HepG2 (cell line): ENCODE results near the gene UBXN2A. TPM values are rescaled to one million over a fixed set of nuclear protein-coding genes. Genes with fewer than 3 reads are reported as not detected.

Experiments used
- BRD4 ChIP-seq: sonication (generic); formaldehyde crosslinking; IDR thresholded peaks from 2 replicates; pipeline ENCODE4 v1.4.0; 2020; ENCODE audit warnings: missing genetic modification reagents
- EEA1 ChIP-seq: sonication (generic); formaldehyde crosslinking; IDR thresholded peaks from 2 replicates; pipeline ENCODE4 v1.5.1; 2020; ENCODE audit warnings: mild to moderate bottlenecking, missing genetic modification reagents, borderline replicate concordance
- KLF6 ChIP-seq: IDR thresholded peaks from 2 replicates; pipeline ENCODE4 v1.8.0; 2016; ENCODE audit warnings: missing biosample characterization, missing genetic modification reagents
- MEF2D ChIP-seq: sonication (generic); formaldehyde crosslinking; IDR thresholded peaks from 2 replicates; pipeline ENCODE4 v1.5.1; 2020; ENCODE audit warnings: mild to moderate bottlenecking, missing genetic modification reagents
- MEIS1 ChIP-seq: sonication (generic); formaldehyde crosslinking; IDR thresholded peaks from 2 replicates; pipeline ENCODE4 v1.9.0; 2021; ENCODE audit warnings: mild to moderate bottlenecking, missing genetic modification reagents, moderate library complexity, borderline replicate concordance
- MXD4 ChIP-seq: IDR thresholded peaks from 2 replicates; pipeline ENCODE4 v1.6.1; 2016; ENCODE audit warnings: mild to moderate bottlenecking, missing biosample characterization, missing genetic modification reagents
- NCOA2 ChIP-seq: sonication (generic); formaldehyde crosslinking; IDR thresholded peaks from 2 replicates; pipeline ENCODE4 v1.8.0; 2022; ENCODE audit warnings: inconsistent platforms
- SMAD1 ChIP-seq: sonication (generic); formaldehyde crosslinking; IDR thresholded peaks from 2 replicates; pipeline ENCODE4 v1.4.0; 2020; ENCODE audit warnings: missing genetic modification reagents, low read depth, mild to moderate bottlenecking, borderline replicate concordance
- SOX5 ChIP-seq: IDR thresholded peaks from 2 replicates; pipeline ENCODE4 v1.6.1; 2016; ENCODE audit warnings: borderline replicate concordance
- ZFP62 ChIP-seq: sonication (generic); formaldehyde crosslinking; IDR thresholded peaks from 2 replicates; pipeline ENCODE4 v1.4.0; 2020; ENCODE audit warnings: missing genetic modification reagents
- ZNF121 ChIP-seq: sonication (generic); formaldehyde crosslinking; IDR thresholded peaks from 2 replicates; pipeline ENCODE4 v1.5.0; 2020; ENCODE audit warnings: mild to moderate bottlenecking, missing genetic modification reagents
- ZNF234 ChIP-seq: sonication (generic); formaldehyde crosslinking; conservative IDR thresholded peaks from 2 replicates; pipeline ENCODE4 v1.5.1; 2020; ENCODE audit warnings: mild to moderate bottlenecking, missing genetic modification reagents
- ZNF468 ChIP-seq: sonication (generic); formaldehyde crosslinking; IDR thresholded peaks from 2 replicates; pipeline ENCODE4 v1.8.0; 2022; ENCODE audit warnings: mild to moderate bottlenecking, moderate library complexity, missing genetic modification reagents
- ZNF496 ChIP-seq: sonication (generic); formaldehyde crosslinking; IDR thresholded peaks from 2 replicates; pipeline ENCODE4 v1.8.1; 2023; ENCODE audit warnings: mild to moderate bottlenecking, moderate library complexity, missing genetic modification reagents; ENCODE audit not compliant: insufficient replicate concordance
- ZNF724P ChIP-seq: sonication (generic); formaldehyde crosslinking; IDR thresholded peaks from 2 replicates; pipeline ENCODE4 v1.8.0; 2022; ENCODE audit warnings: missing genetic modification reagents, borderline replicate concordance
- ZNF775 ChIP-seq: sonication (generic); formaldehyde crosslinking; IDR thresholded peaks from 2 replicates; pipeline ENCODE4 v1.4.0; 2020; ENCODE audit warnings: missing genetic modification reagents, mild to moderate bottlenecking, moderate library complexity, borderline replicate concordance
- polyA plus RNA-seq, 8 experiments: library from polyadenylated mRNA; depleted of rRNA in 3 of 8; stranded (reverse) in 7 of 8; unstranded in 1 of 8; fragments of >200 nt; fragmentation: Illumina TruSeq in 4 of 8; extraction: Trizol in 4 of 8; gene quantifications; 2 replicates each; pipeline versions ENCODE4 v1.2.1 to v1.2.3, GENCODE V29; 2011 to 2016; ENCODE audit warnings: low read depth in 4 of 8, missing spikeins in 1 of 8, mixed read lengths in 1 of 8; ENCODE audit not compliant: insufficient read depth in 1 of 8
- total RNA-seq, 5 experiments: library from RNA; depleted of rRNA; stranded (reverse); fragments of >200 nt; fragmentation: Illumina TruSeq; extraction: Trizol; gene quantifications; 2 replicates each; pipeline ENCODE4 v1.2.3, GENCODE V29; 2016; ENCODE audit warnings: low read depth in 1 of 5
- TF ChIP-seq, protein P1 (sequence below): sonication (generic); formaldehyde crosslinking; IDR thresholded peaks from 2 replicates; pipeline ENCODE4 v1.8.0; 2022; ENCODE audit warnings: missing genetic modification reagents, mild to moderate bottlenecking, inconsistent platforms, borderline replicate concordance
- TF ChIP-seq, protein P2 (sequence below): sonication (generic); formaldehyde crosslinking; IDR thresholded peaks from 2 replicates; pipeline ENCODE4 v1.5.1; 2020; ENCODE audit warnings: mild to moderate bottlenecking, missing genetic modification reagents, moderate library complexity
- TF ChIP-seq, protein P3 (sequence below): sonication (generic); formaldehyde crosslinking; IDR thresholded peaks from 2 replicates; pipeline ENCODE4 v1.4.0; 2020; ENCODE audit warnings: missing genetic modification reagents, borderline replicate concordance
- TF ChIP-seq, protein P4 (sequence below): sonication (generic); formaldehyde crosslinking; IDR thresholded peaks from 2 replicates; pipeline ENCODE4 v1.4.0; 2020; ENCODE audit warnings: missing genetic modification reagents

The UBXN2A gene
- total and polyA plus RNA-seq, 2 of the 13 experiments (the other 11 are each of a cell fraction or from before 2014, with no cell fraction given): 8.3 to 20.9 TPM

DNA sequence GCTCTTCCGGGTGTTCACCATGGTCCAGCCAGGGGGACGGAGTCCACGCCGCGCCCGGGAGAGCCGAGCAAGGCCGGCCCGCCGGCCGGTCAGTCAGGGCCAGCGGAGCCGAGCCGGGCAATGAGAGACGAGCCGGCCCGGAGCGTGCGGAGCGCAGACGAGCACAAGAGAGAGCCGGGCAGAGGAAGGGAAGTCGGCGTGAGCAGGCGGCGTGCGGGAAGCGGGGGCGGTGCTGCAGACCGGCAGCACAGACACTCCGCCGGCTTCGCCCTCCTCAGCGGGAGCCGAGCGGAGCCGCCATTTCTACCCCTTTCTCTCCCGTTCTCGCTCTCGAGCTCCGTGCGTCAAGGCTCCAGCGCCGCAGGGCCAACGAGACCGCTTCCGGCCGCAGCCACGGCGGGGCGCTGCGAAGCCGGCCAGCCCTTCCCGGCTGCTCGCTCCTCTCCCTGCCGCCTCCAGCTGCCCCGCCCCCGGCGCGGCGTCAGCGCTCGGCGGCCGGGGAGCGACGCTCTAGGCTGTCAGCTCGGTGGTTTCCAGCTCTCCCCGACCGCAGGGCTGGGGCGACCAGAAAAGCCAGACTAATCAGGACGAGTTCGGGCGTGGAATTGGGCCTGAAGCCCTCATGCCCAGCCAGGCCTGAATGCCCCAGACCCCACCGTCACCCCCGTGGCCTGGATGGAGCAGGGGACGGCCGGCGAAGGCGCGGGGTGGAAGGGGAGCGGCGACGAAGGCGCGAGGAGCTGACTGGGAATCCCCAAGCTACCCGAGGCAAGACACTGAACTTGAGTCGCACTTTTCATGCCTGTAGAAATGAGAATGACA lies 13.3 kb upstream of the UBXN2A start, which contains the start of gene ATAD2B (continued):
- TF ChIP-seq, protein P1, sequence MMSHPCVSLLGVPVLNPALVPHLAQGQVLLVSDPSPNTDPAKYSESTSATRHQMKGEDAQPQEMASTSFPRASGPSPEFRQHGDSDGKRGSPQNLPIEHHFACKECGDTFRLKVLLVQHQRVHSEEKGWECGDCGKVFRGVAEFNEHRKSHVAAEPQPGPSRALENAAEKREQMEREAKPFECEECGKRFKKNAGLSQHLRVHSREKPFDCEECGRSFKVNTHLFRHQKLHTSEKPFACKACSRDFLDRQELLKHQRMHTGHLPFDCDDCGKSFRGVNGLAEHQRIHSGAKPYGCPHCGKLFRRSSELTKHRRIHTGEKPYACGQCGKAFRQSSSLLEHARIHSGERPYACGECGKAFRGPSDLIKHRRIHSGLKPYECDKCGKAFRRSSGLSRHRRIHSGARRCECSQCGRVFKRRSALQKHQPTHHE (CRISPR knock-in tag): peak; percentile 94
- TF ChIP-seq ZNF468 (CRISPR knock-in tag) (0 out of 2 replicates have a peak, but pooled peaks have one; percentile 38), NCOA2 (CRISPR knock-in tag) (no peak; the same call in none of the 2 replicates), MXD4 (peak; percentile 78), MEIS1 (CRISPR knock-in tag) (no peak; the same call in 1 of the 2 replicates), ZNF775 (no peak), BRD4 (CRISPR knock-in tag) (peak; percentile 75; the same call in 1 of the 2 replicates), ZFP62 (0 out of 2 replicates have a peak, but pooled peaks have one; percentile 12), MEF2D (CRISPR knock-in tag) (peak; percentile 53; the same call in 1 of the 2 replicates), SMAD1 (CRISPR knock-in tag) (peak; percentile 23; the same call in 1 of the 2 replicates), EEA1 (CRISPR knock-in tag) (no peak), ZNF496 (no peak), ZNF121 (CRISPR knock-in tag) (peak; percentile 84), KLF6 (peak; percentile 85), SOX5 (CRISPR knock-in tag) (peak; percentile 82), ZNF724P (peak; percentile 21; the same call in 1 of the 2 replicates), ZNF234 (CRISPR knock-in tag) (0 out of 2 replicates have a peak, but pooled peaks have one; percentile 83)
- TF ChIP-seq, protein P2, sequence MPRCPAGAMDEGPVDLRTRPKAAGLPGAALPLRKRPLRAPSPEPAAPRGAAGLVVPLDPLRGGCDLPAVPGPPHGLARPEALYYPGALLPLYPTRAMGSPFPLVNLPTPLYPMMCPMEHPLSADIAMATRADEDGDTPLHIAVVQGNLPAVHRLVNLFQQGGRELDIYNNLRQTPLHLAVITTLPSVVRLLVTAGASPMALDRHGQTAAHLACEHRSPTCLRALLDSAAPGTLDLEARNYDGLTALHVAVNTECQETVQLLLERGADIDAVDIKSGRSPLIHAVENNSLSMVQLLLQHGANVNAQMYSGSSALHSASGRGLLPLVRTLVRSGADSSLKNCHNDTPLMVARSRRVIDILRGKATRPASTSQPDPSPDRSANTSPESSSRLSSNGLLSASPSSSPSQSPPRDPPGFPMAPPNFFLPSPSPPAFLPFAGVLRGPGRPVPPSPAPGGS (CRISPR knock-in tag): peak; percentile 92; the same call in 1 of the 2 replicates
- TF ChIP-seq, protein P3, sequence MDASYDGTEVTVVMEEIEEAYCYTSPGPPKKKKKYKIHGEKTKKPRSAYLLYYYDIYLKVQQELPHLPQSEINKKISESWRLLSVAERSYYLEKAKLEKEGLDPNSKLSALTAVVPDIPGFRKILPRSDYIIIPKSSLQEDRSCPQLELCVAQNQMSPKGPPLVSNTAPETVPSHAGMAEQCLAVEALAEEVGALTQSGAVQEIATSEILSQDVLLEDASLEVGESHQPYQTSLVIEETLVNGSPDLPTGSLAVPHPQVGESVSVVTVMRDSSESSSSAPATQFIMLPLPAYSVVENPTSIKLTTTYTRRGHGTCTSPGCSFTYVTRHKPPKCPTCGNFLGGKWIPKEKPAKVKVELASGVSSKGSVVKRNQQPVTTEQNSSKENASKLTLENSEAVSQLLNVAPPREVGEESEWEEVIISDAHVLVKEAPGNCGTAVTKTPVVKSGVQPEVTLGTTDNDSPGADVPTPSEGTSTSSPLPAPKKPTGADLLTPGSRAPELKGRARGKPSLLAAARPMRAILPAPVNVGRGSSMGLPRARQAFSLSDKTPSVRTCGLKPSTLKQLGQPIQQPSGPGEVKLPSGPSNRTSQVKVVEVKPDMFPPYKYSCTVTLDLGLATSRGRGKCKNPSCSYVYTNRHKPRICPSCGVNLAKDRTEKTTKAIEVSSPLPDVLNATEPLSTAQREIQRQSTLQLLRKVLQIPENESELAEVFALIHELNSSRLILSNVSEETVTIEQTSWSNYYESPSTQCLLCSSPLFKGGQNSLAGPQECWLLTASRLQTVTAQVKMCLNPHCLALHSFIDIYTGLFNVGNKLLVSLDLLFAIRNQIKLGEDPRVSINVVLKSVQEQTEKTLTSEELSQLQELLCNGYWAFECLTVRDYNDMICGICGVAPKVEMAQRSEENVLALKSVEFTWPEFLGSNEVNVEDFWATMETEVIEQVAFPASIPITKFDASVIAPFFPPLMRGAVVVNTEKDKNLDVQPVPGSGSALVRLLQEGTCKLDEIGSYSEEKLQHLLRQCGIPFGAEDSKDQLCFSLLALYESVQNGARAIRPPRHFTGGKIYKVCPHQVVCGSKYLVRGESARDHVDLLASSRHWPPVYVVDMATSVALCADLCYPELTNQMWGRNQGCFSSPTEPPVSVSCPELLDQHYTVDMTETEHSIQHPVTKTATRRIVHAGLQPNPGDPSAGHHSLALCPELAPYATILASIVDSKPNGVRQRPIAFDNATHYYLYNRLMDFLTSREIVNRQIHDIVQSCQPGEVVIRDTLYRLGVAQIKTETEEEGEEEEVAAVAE (CRISPR knock-in tag): no peak; the same call in 1 of the 2 replicates
- TF ChIP-seq, protein P4, sequence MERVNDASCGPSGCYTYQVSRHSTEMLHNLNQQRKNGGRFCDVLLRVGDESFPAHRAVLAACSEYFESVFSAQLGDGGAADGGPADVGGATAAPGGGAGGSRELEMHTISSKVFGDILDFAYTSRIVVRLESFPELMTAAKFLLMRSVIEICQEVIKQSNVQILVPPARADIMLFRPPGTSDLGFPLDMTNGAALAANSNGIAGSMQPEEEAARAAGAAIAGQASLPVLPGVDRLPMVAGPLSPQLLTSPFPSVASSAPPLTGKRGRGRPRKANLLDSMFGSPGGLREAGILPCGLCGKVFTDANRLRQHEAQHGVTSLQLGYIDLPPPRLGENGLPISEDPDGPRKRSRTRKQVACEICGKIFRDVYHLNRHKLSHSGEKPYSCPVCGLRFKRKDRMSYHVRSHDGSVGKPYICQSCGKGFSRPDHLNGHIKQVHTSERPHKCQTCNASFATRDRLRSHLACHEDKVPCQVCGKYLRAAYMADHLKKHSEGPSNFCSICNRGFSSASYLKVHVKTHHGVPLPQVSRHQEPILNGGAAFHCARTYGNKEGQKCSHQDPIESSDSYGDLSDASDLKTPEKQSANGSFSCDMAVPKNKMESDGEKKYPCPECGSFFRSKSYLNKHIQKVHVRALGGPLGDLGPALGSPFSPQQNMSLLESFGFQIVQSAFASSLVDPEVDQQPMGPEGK (CRISPR knock-in tag): peak; percentile 39; the same call in 1 of the 2 replicates
